OCI-LY3 (cell line): ENCODE measurements around the gene ADRA2B.

ENCODE experiments used
- H2AFZ ChIP-seq: fragments of 200-600, 300-600 bp; shearing (Covaris generic); 2 replicates; pipeline ENCODE4 v1.6.0; 2014; ENCODE audit warnings: antibody characterized with exemption, low read depth, low read length
- H3K27ac ChIP-seq: fragments of 200-600, 300-600 bp; sonication (generic); 2 replicates; pipeline ENCODE4 v1.5.1; 2014; ENCODE audit warnings: mild to moderate bottlenecking, low read length, moderate library complexity, mixed read lengths
- H3K27me3 ChIP-seq: fragments of 200-600, 300-600 bp; sonication (generic); 2 replicates; pipeline ENCODE4 v1.6.1; 2014; ENCODE audit warnings: low read depth, low read length, mixed read lengths
- H3K36me3 ChIP-seq: fragments of 200-600, 300-600 bp; sonication (generic); replicated peaks from 2 replicates; pipeline ENCODE3; 2014; ENCODE audit warnings: low read depth, low read length, mixed read lengths
- H3K4me1 ChIP-seq: fragments of 300-600, 200-600 bp; sonication (generic); 2 replicates; pipeline ENCODE4 v1.6.1; 2014; ENCODE audit warnings: low read length, mixed read lengths
- H3K4me2 ChIP-seq: fragments of 200-600, 300-600 bp; sonication (generic); 2 replicates; pipeline ENCODE4 v1.6.1; 2014; ENCODE audit warnings: low read length, mixed read lengths
- H3K4me3 ChIP-seq: fragments of 300-600, 200-600 bp; sonication (generic); 2 replicates; pipeline ENCODE4 v1.5.1; 2014; ENCODE audit warnings: antibody characterized with exemption, mild to moderate bottlenecking, low read length, moderate library complexity
- H3K79me2 ChIP-seq: fragments of 300-600, 200-600 bp; shearing (Covaris generic); 2 replicates; pipeline ENCODE4 v1.6.1; 2014; ENCODE audit warnings: mild to moderate bottlenecking, low read length, mixed read lengths
- H3K9ac ChIP-seq: fragments of 300-600, 200-600 bp; shearing (Covaris generic); 2 replicates; pipeline ENCODE4 v1.6.0; 2014; ENCODE audit warnings: mild to moderate bottlenecking, low read length, moderate library complexity
- H3K9me3 ChIP-seq: fragments of 200-600, 300-600 bp; shearing (Covaris generic); 2 replicates; pipeline ENCODE4 v1.6.1; 2014; ENCODE audit warnings: low read length, mixed read lengths; ENCODE audit not compliant: insufficient read depth
- H4K20me1 ChIP-seq: fragments of 200-600, 300-600 bp; sonication (generic); 2 replicates; pipeline ENCODE4 v1.6.1; 2016; ENCODE audit warnings: low read length, mixed read lengths; ENCODE audit not compliant: insufficient read depth
- CTCF ChIP-seq: fragments of 200-600, 300-600 bp; sonication (generic); IDR thresholded peaks from 2 replicates; pipeline ENCODE4 v1.5.1; 2014; ENCODE audit warnings: antibody characterized with exemption, low read length, low read depth
- EZH2phosphoT487 ChIP-seq: fragments of 200-600 bp; shearing (Covaris generic); IDR thresholded peaks from 2 replicates; pipeline ENCODE4 v1.6.1; 2018; ENCODE audit warnings: antibody characterized with exemption, mixed run types, low read depth

Gene ADRA2B

GRCh38 chr2:96108541-96109360, 7.6 kb downstream of the ADRA2B start:
- Histone ChIP-seq H3K36me3 (no peaks in the 10 kb centered on the region), H3K9ac (no peak overlapping the region), H3K9me3 (no peaks in the 10 kb centered on the region), H3K27ac (no peak overlapping the region), H4K20me1 (no peaks in the 10 kb centered on the region), H3K79me2 (no peaks in the 10 kb centered on the region), H3K4me1 (no peaks in the 10 kb centered on the region), H2AFZ (no peak overlapping the region), H3K4me3 (no peak overlapping the region), H3K27me3 (no peaks in the 10 kb centered on the region; the same call in none of the 2 replicates), H3K4me2 (no peak overlapping the region)
- TF ChIP-seq EZH2phosphoT487 (no peak), CTCF (no peak)

GRCh38 chr2:96108151-96108540, 8.2 kb downstream of the ADRA2B start:
- Histone ChIP-seq H3K36me3 (no peaks in the 10 kb centered on the region), H3K27me3 (no peaks in the 10 kb centered on the region; the same call in none of the 2 replicates), H3K9me3 (no peaks in the 10 kb centered on the region), H3K27ac (no peak overlapping the region), H3K4me3 (no peak overlapping the region), H4K20me1 (no peaks in the 10 kb centered on the region), H3K79me2 (no peaks in the 10 kb centered on the region), H3K4me1 (no peaks in the 10 kb centered on the region), H3K4me2 (no peak overlapping the region), H2AFZ (no peak overlapping the region), H3K9ac (no peak overlapping the region)
- TF ChIP-seq CTCF: no peak
- TF ChIP-seq EZH2phosphoT487: no peak

- Histone ChIP-seq H3K36me3 (no peaks in the 10 kb centered on the region), H3K4me2 (no peak overlapping the region), H4K20me1 (no peaks in the 10 kb centered on the region), H3K9me3 (no peaks in the 10 kb centered on the region), H3K27me3 (no peaks in the 10 kb centered on the region; the same call in none of the 2 replicates), H3K9ac (no peak overlapping the region), H2AFZ (no peak overlapping the region), H3K4me1 (no peaks in the 10 kb centered on the region), H3K79me2 (no peaks in the 10 kb centered on the region), H3K4me3 (no peak overlapping the region), H3K27ac (no peak overlapping the region)
- TF ChIP-seq EZH2phosphoT487 (no peak), CTCF (no peak)
Observed at GRCh38 chr2:96107708-96108065, 8.7 kb downstream of the ADRA2B start.

- H3K4me1 ChIP-seq: no peaks in the 10 kb centered on the region
- no peak for TF ChIP-seq EZH2phosphoT487
- TF ChIP-seq CTCF: no peak
- H4K20me1 ChIP-seq: no peaks in the 10 kb centered on the region
Observed at GRCh38 chr2:96106991-96107707, 9.2 kb downstream of the ADRA2B start.

More at GRCh38 chr2:96106991-96107707, 9.2 kb downstream of the ADRA2B start:
- Histone ChIP-seq H3K9me3 (no peaks in the 10 kb centered on the region), H2AFZ (no peak overlapping the region), H3K36me3 (no peaks in the 10 kb centered on the region), H3K27me3 (no peaks in the 10 kb centered on the region; the same call in none of the 2 replicates), H3K9ac (no peak overlapping the region), H3K4me2 (no peak overlapping the region), H3K27ac (no peak overlapping the region), H3K79me2 (no peaks in the 10 kb centered on the region), H3K4me3 (no peak overlapping the region)
